Measurements from ENCODE around the gene IL15RA. TPM values are rescaled to one million over a fixed set of nuclear protein-coding genes. Genes with fewer than 3 reads are reported as not detected.

The IL15RA gene
- total and polyA plus RNA-seq, 2 donors (not counting 3 experiments of a cell fraction or from before 2014, with no cell fraction given) = 18.8 to 20.6 TPM

DNA sequence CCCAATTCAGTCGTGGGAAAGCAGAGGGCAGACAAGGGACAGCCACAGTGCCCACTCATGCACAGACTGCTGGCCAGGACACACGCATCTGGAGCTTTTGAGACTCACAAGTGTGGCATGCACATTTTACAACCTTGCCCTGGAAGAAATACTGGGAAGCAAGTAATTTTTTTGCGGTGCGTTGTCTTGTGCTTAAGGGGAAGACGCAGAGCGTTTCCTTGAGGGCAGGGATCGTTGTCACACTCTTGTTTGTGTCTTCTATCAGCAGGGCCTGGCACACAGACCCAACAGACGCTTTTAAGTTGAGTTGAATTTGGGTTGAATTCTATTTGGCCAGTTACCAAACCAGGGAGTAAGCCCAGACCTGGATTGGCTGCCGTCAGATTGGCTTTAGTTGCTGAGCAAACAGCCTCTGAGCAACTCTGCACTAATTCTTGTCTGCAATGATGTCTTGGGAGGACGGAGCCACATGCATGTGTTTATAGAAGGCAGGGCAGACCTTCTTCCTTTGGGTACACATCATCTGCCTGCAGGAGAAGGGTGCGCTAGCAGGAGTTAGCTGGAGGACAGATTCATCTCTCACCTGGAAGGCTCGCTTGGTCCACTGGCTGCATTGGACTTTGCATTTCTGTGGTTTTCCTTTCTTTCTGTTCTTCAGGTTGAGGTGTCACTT is 46.5 kb upstream of the IL15RA start:
- Histone ChIP-seq H3K9me3 (replicated peaks; ENCODE audit: control insufficient read depth, insufficient read depth, low read length) (no peaks in the 10 kb centered on the region), H3K36me3 (ENCODE audit: control insufficient read depth in 2 of 2, extremely low read depth in 1 of 2, insufficient read depth in 2 of 2, low read length in 2 of 2) (no peaks in the 10 kb centered on the region), H3K9me1 (replicated peaks; ENCODE audit: control insufficient read depth, extremely low read depth, insufficient read depth, low read length) (no peaks in the 10 kb centered on the region), H3K9ac (replicated peaks; ENCODE audit: extremely low read depth, insufficient read depth, low read length) (no peak overlapping the region), H3K4me2 (ENCODE audit: insufficient read depth, low read length) (no peak overlapping the region), H3K4me1 (ENCODE audit: control insufficient read depth, extremely low read depth, insufficient read depth, low read length) (no peaks in the 10 kb centered on the region), H3K27ac (ENCODE audit: insufficient read depth, low read depth, low read length) (no peak overlapping the region), H3K79me2 (ENCODE audit: control insufficient read depth, insufficient read depth, low read length) (no peaks in the 10 kb centered on the region), H3K4me3 (replicated peaks in 1 of 3; ENCODE audit: insufficient read depth in 1 of 3, low read depth in 1 of 3, low read length in 3 of 3) (no peak overlapping the region), H2AFZ (ENCODE audit: low read depth, low read length) (no peak overlapping the region), H4K20me1 (replicated peaks; ENCODE audit: control insufficient read depth, extremely low read depth, insufficient read depth, low read length) (no peaks in the 10 kb centered on the region), H3K27me3 (ENCODE audit: control insufficient read depth in 2 of 2, insufficient read depth in 2 of 2, low read length in 2 of 2) (peaks cover 0 to 2% of the 10 kb centered on the region in 2 experiments)
- BruUV-seq (replicated peaks) = no TSS peak
- intact Hi-C loops (cut with micrococcal nuclease) (no loop called here), dilution Hi-C loops (cut with MboI; ENCODE audit: extremely low pct_ligation_motif_present, low sequenced_read_pairs) (no loop called here)
- CTCF ChIA-PET = interaction anchor here (0.8 to 1.0 kb wide), 2 partner anchors 10 to 378 kb away, joined by 4 to 5 read pairs; no protein-coding TSS in a partner anchor
- DNase-seq (ENCODE audit: low read depth, low spot score) = no peak
- FAIRE-seq = no peak
- POLR2A ChIA-PET = no interaction called here
- TF ChIP-seq JUN (IDR thresholded peaks at IDR 0.05; ENCODE audit: borderline replicate concordance, insufficient read depth, insufficient read length, low read depth) (no peak), POLR2AphosphoS5 (IDR thresholded peaks at IDR 0.05; ENCODE audit: insufficient read depth, low read depth, low read length) (no peak), FOS (IDR thresholded peaks at IDR 0.05; ENCODE audit: borderline replicate concordance, insufficient read depth, low read length) (no peak), MYC (IDR thresholded peaks at IDR 0.05; ENCODE audit: low read depth, low read length) (no peak), POLR2A (IDR thresholded peaks at IDR 0.05; ENCODE audit: low read depth, low read length) (no peak), EZH2 (IDR thresholded peaks at IDR 0.05; ENCODE audit: borderline replicate concordance, low read depth, low read length, severe bottlenecking) (no peak), GATA2 (IDR thresholded peaks at IDR 0.05; ENCODE audit: insufficient read depth, insufficient read length, low read depth, low read length) (no peak)
- TF ChIP-seq, protein P1, sequence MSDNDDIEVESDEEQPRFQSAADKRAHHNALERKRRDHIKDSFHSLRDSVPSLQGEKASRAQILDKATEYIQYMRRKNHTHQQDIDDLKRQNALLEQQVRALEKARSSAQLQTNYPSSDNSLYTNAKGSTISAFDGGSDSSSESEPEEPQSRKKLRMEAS (IDR thresholded peaks at IDR 0.05; ENCODE audit: insufficient read depth, insufficient read length) = no peak
- TF ChIP-seq, protein P2, sequence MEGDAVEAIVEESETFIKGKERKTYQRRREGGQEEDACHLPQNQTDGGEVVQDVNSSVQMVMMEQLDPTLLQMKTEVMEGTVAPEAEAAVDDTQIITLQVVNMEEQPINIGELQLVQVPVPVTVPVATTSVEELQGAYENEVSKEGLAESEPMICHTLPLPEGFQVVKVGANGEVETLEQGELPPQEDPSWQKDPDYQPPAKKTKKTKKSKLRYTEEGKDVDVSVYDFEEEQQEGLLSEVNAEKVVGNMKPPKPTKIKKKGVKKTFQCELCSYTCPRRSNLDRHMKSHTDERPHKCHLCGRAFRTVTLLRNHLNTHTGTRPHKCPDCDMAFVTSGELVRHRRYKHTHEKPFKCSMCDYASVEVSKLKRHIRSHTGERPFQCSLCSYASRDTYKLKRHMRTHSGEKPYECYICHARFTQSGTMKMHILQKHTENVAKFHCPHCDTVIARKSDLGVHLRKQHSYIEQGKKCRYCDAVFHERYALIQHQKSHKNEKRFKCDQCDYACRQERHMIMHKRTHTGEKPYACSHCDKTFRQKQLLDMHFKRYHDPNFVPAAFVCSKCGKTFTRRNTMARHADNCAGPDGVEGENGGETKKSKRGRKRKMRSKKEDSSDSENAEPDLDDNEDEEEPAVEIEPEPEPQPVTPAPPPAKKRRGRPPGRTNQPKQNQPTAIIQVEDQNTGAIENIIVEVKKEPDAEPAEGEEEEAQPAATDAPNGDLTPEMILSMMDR (IDR thresholded peaks at IDR 0.05; ENCODE audit: extremely low read depth in 1 of 2, insufficient read depth in 1 of 2, low read depth in 1 of 2, low read length in 2 of 2) = no peak

Measured in endothelial cell of umbilical vein (primary cell).